ENCODE measurements around the gene GLRA1.
A peak's percentile ranks its signal among the peaks of the same experiment; 100 is the strongest.

Gene GLRA1

GRCh38 chr5:151924564-151925301 lies at the start of gene GLRA1:
TSS of gene GLRA1 (minus strand) at chr5:151924851. CDS start at chr5:151924549, 302 bp downstream.
- peak; percentile 7 to 45 (median 14) for DNase-seq

GRCh38 chr5:151970885-151971284 lies 46.2 kb upstream of the GLRA1 start:
- DNase-seq, result no peak

- DNase-seq, result no peak
These were observed 43.2 kb upstream of the GLRA1 start for GRCh38 chr5:151967865-151968264.

GRCh38 chr5:151966046-151966445 lies 41.4 kb upstream of the GLRA1 start:
- no peak for DNase-seq

- DNase-seq, result no peak
These were observed 39.8 kb upstream of the GLRA1 start for GRCh38 chr5:151964471-151964870.

GRCh38 chr5:151961557-151961956 lies 36.9 kb upstream of the GLRA1 start:
- DNase-seq, result no peak

- DNase-seq, result no peak
These were observed 33.5 kb upstream of the GLRA1 start for GRCh38 chr5:151958111-151958510.

- DNase-seq, result no peak
These were observed 32.1 kb upstream of the GLRA1 start for GRCh38 chr5:151956725-151957124.

GRCh38 chr5:151954255-151954654 lies 29.6 kb upstream of the GLRA1 start:
- DNase-seq, result no peak

GRCh38 chr5:151953833-151954232 lies 29.2 kb upstream of the GLRA1 start:
- no peak for DNase-seq

GRCh38 chr5:151952238-151952637 lies 27.6 kb upstream of the GLRA1 start:
- DNase-seq, result no peak

- DNase-seq, result no peak
These were observed 26.1 kb upstream of the GLRA1 start for GRCh38 chr5:151950706-151951105.

GRCh38 chr5:151949701-151950308 lies 25.2 kb upstream of the GLRA1 start:
- DNase-seq, result no peak

- no peak for DNase-seq
These were observed 24.5 kb upstream of the GLRA1 start for GRCh38 chr5:151949113-151949512.

- DNase-seq, result no peak
These were observed 23.4 kb upstream of the GLRA1 start for GRCh38 chr5:151947931-151948608.

- no peak for DNase-seq
These were observed 13.2 kb upstream of the GLRA1 start for GRCh38 chr5:151937851-151938250.

GRCh38 chr5:151935135-151935695 lies 10.6 kb upstream of the GLRA1 start:
- DNase-seq, result no peak

GRCh38 chr5:151931260-151931659 lies 6.6 kb upstream of the GLRA1 start:
- no peak for DNase-seq

- DNase-seq, result no peak
These were observed 1.5 kb upstream of the GLRA1 start for GRCh38 chr5:151926188-151926587.

GRCh38 chr5:151925340-151925739 lies 689 bp upstream of the GLRA1 start:
- no peak for DNase-seq

GRCh38 chr5:151923866-151924476 lies 680 bp downstream of the GLRA1 start:
- DNase-seq, result no peak

- no peak for DNase-seq
These were observed 2.7 kb downstream of the GLRA1 start for GRCh38 chr5:151921916-151922315.

GRCh38 chr5:151917904-151918303 lies 6.7 kb downstream of the GLRA1 start:
- no peak for DNase-seq

Measured in stimulated activated naive CD4-positive, alpha-beta T cell (primary cell).